SU-DHL-6 (cell line): Measurements from ENCODE around the gene FKBP10.
A peak's percentile ranks its signal among the peaks of the same experiment; 100 is the strongest.

Experiments
- H2AFZ ChIP-seq: fragments of 200-600 bp; sonication (generic); 2 replicates; pipeline ENCODE4 v1.6.1; 2014; ENCODE audit warnings: low read depth, mild to moderate bottlenecking, moderate library complexity, mixed read lengths, antibody characterized with exemption, low read length; ENCODE audit not compliant: severe bottlenecking
- H3F3A ChIP-seq: fragments of 200-600 bp; shearing (Covaris generic); 2 replicates; pipeline ENCODE4 v1.6.0; 2016; ENCODE audit warnings: antibody characterized with exemption, mild to moderate bottlenecking; ENCODE audit not compliant: insufficient read depth
- H3K27ac ChIP-seq: fragments of 200-600 bp; sonication (generic); 2 replicates; pipeline ENCODE4 v1.5.1; 2016; ENCODE audit warnings: low read depth, mild to moderate bottlenecking, low read length, moderate library complexity, mixed read lengths
- H3K27me3 ChIP-seq: fragments of 200-600 bp; sonication (generic), shearing (Covaris generic); 2 replicates; pipeline ENCODE4 v1.6.0; 2014; ENCODE audit warnings: mild to moderate bottlenecking, low read length
- H3K36me3 ChIP-seq: fragments of 200-600 bp; sonication (generic); 2 replicates; pipeline ENCODE4 v1.6.1; 2014; ENCODE audit warnings: mild to moderate bottlenecking, low read length, mixed read lengths
- H3K4me2 ChIP-seq: fragments of 300-600, 200-600 bp; shearing (Covaris generic), sonication (generic); 2 replicates; pipeline ENCODE4 v1.6.0; 2014; ENCODE audit warnings: low read length, low read depth, mild to moderate bottlenecking; ENCODE audit not compliant: poor library complexity, severe bottlenecking
- H3K4me3 ChIP-seq: fragments of 200-600 bp; sonication (generic); 2 replicates; pipeline ENCODE4 v1.5.1; 2014; ENCODE audit warnings: antibody characterized with exemption, low read length, mild to moderate bottlenecking, mixed read lengths; ENCODE audit not compliant: insufficient read depth, poor library complexity, severe bottlenecking
- H3K79me2 ChIP-seq: fragments of 200-600 bp; sonication (generic); 2 replicates; pipeline ENCODE4 v1.6.1; 2014; ENCODE audit warnings: mild to moderate bottlenecking, low read length, moderate library complexity; ENCODE audit not compliant: insufficient read depth
- H3K9ac ChIP-seq: fragments of 200-600 bp; sonication (generic); 2 replicates; pipeline ENCODE4 v1.7.0; 2014; ENCODE audit warnings: mild to moderate bottlenecking, low read length
- H3K9me2 ChIP-seq: fragments of 200-600 bp; sonication (generic); replicated peaks from 2 replicates; pipeline ENCODE4 v1.6.1; 2014; ENCODE audit warnings: low read length; ENCODE audit not compliant: insufficient read depth
- H3K9me3 ChIP-seq: fragments of 200-600 bp; sonication (generic); 2 replicates; pipeline ENCODE4 v1.6.1; 2014; ENCODE audit warnings: low read length, mixed read lengths; ENCODE audit not compliant: insufficient read depth
- H4K20me1 ChIP-seq: fragments of 200-600 bp; sonication (generic); 2 replicates; pipeline ENCODE4 v1.6.1; 2014; ENCODE audit warnings: low read depth, mild to moderate bottlenecking, antibody characterized with exemption, low read length, moderate library complexity, mixed read lengths
- CTCF ChIP-seq: fragments of 200-600 bp; sonication (generic); IDR thresholded peaks from one replicate; pipeline ENCODE4 v1.5.1; 2017; ENCODE audit warnings: antibody characterized with exemption, mild to moderate bottlenecking, low read length, moderate library complexity; ENCODE audit not compliant: insufficient read depth, poor library complexity, severe bottlenecking
- EZH2phosphoT487 ChIP-seq: fragments of 200-600 bp; sonication (generic), shearing (Covaris generic); conservative IDR thresholded peaks from 2 replicates; pipeline ENCODE4 v1.6.1; 2018; ENCODE audit warnings: mild to moderate bottlenecking, antibody characterized with exemption, low read length, moderate library complexity, mixed read lengths

The FKBP10 gene

GRCh38 chr17:41865596-41865893 is 52.7 kb downstream of the FKBP10 start:
- H3K9me3 ChIP-seq = no peaks in the 10 kb centered on the region
- peak overlapping the region; percentile 41; the same call in 1 of the 2 replicates for H3K27ac ChIP-seq
- peaks cover 11% of the 10 kb centered on the region; the same call in 1 of the 2 replicates for H3K36me3 ChIP-seq
- H3K9ac ChIP-seq = peak overlapping the region; percentile 84
- TF ChIP-seq EZH2phosphoT487 (no peak), CTCF (no peak)
- H4K20me1 ChIP-seq = no peaks in the 10 kb centered on the region; the same call in 1 of the 2 replicates
- no peaks in the 10 kb centered on the region for H3K27me3 ChIP-seq
- H3K9me2 ChIP-seq = no peaks in the 10 kb centered on the region
- peaks cover 24% of the 10 kb centered on the region for H3F3A ChIP-seq
- peak overlapping the region; percentile 58 for H2AFZ ChIP-seq
- H3K4me3 ChIP-seq = peak overlapping the region; percentile 25
- peak overlapping the region; percentile 56 for H3K4me2 ChIP-seq
- peaks cover 43% of the 10 kb centered on the region for H3K79me2 ChIP-seq

GRCh38 chr17:41868568-41868967 is 55.8 kb downstream of the FKBP10 start:
- Histone ChIP-seq H3K9ac (no peak overlapping the region), H2AFZ (no peak overlapping the region), H3K27ac (no peak overlapping the region), H3F3A (peaks cover 21% of the 10 kb centered on the region), H3K4me3 (no peak overlapping the region), H3K9me2 (no peaks in the 10 kb centered on the region), H3K36me3 (peaks cover 13% of the 10 kb centered on the region; the same call in 1 of the 2 replicates), H3K4me2 (no peak overlapping the region), H4K20me1 (no peaks in the 10 kb centered on the region), H3K9me3 (no peaks in the 10 kb centered on the region), H3K27me3 (no peaks in the 10 kb centered on the region), H3K79me2 (peaks cover 15% of the 10 kb centered on the region)
- no peak for TF ChIP-seq EZH2phosphoT487
- no peak for TF ChIP-seq CTCF

- H3K27me3 ChIP-seq = no peaks in the 10 kb centered on the region
- no peaks in the 10 kb centered on the region for H3K9me2 ChIP-seq
- TF ChIP-seq CTCF (no peak), EZH2phosphoT487 (no peak)
- no peak overlapping the region for H3K4me2 ChIP-seq
- no peak overlapping the region for H3K9ac ChIP-seq
- no peak overlapping the region for H3K4me3 ChIP-seq
- H4K20me1 ChIP-seq = no peaks in the 10 kb centered on the region
- peaks cover 6% of the 10 kb centered on the region for H3K79me2 ChIP-seq
- no peaks in the 10 kb centered on the region for H3K9me3 ChIP-seq
- H3K36me3 ChIP-seq = peaks cover 13% of the 10 kb centered on the region; the same call in 1 of the 2 replicates
- H3K27ac ChIP-seq = no peak overlapping the region
- peaks cover 21% of the 10 kb centered on the region for H3F3A ChIP-seq
- no peak overlapping the region for H2AFZ ChIP-seq
Observed at GRCh38 chr17:41869426-41869825, 56.6 kb downstream of the FKBP10 start.

GRCh38 chr17:41870097-41870496 is 57.3 kb downstream of the FKBP10 start:
- Histone ChIP-seq H3K9me3 (no peaks in the 10 kb centered on the region), H3K27me3 (no peaks in the 10 kb centered on the region), H2AFZ (no peak overlapping the region), H3K27ac (no peak overlapping the region), H3K36me3 (peaks cover 13% of the 10 kb centered on the region; the same call in 1 of the 2 replicates), H4K20me1 (no peaks in the 10 kb centered on the region), H3F3A (peaks cover 21% of the 10 kb centered on the region), H3K9me2 (no peaks in the 10 kb centered on the region), H3K4me2 (no peak overlapping the region), H3K79me2 (no peaks in the 10 kb centered on the region), H3K9ac (no peak overlapping the region), H3K4me3 (no peak overlapping the region)
- TF ChIP-seq EZH2phosphoT487 (no peak), CTCF (no peak)
